Mammary epithelial cell (primary cell): Measurements from ENCODE around the gene ZSCAN20.

ENCODE experiments used
- CTCF ChIP-seq, 2 donors: IDR thresholded peaks in 1 of 2; conservative IDR thresholded peaks in 1 of 2; 2 replicates each; pipeline ENCODE4 v1.5.1; 2011 to 2012; ENCODE audit warnings: inconsistent platforms in 2 of 2, low read length in 2 of 2, mild to moderate bottlenecking in 2 of 2, control low read depth in 1 of 2, low read depth in 1 of 2; ENCODE audit not compliant: insufficient read depth in 1 of 2; ENCODE audit errors: extremely low read depth in 1 of 2
- EZH2 ChIP-seq: IDR thresholded peaks from 2 replicates; pipeline ENCODE4 v1.6.1; 2012; ENCODE audit warnings: low read length, inconsistent platforms, borderline replicate concordance

- peak; percentile 86 to 90 for TF ChIP-seq CTCF (conservative IDR thresholded peaks at IDR 0.05 in 1 of 2, IDR thresholded peaks at IDR 0.05 in 1 of 2; ENCODE audit: extremely low read depth in 1 of 2, insufficient read depth in 1 of 2, low read depth in 1 of 2, low read length in 2 of 2)
- TF ChIP-seq EZH2: no peak
Observed at GRCh38 chr1:33470495-33471012, 1.9 kb upstream of the ZSCAN20 start.
